Epithelial cell of esophagus (primary cell): ENCODE results near the gene MBOAT1.
A peak's percentile ranks its signal among the peaks of the same experiment; 100 is the strongest.

Experiments used
- DNase-seq: peaks from one replicate; pipeline ENCODE4 v3.0.0; 2010; ENCODE audit warnings: low read depth
- H3K4me3 ChIP-seq: 2 replicates; pipeline ENCODE4 v1.5.1; 2011; ENCODE audit warnings: mild to moderate bottlenecking, low read length, control low read depth
- TF ChIP-seq, protein P1 (sequence below): IDR thresholded peaks from 2 replicates; pipeline ENCODE4 v1.5.1; 2011; ENCODE audit warnings: low read depth, mild to moderate bottlenecking, low read length, control low read depth, inconsistent platforms; ENCODE audit not compliant: insufficient read depth; ENCODE audit errors: missing control alignments

MBOAT1 gene, protein sequence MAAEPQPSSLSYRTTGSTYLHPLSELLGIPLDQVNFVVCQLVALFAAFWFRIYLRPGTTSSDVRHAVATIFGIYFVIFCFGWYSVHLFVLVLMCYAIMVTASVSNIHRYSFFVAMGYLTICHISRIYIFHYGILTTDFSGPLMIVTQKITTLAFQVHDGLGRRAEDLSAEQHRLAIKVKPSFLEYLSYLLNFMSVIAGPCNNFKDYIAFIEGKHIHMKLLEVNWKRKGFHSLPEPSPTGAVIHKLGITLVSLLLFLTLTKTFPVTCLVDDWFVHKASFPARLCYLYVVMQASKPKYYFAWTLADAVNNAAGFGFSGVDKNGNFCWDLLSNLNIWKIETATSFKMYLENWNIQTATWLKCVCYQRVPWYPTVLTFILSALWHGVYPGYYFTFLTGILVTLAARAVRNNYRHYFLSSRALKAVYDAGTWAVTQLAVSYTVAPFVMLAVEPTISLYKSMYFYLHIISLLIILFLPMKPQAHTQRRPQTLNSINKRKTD

GRCh38 chr6:20212392-20213111 is at the start of gene MBOAT1:
Gene MBOAT1, minus strand, starts transcription at chr6:20212469. Its CDS starts 235 bp downstream, at chr6:20212234.
- TF ChIP-seq, protein P1, sequence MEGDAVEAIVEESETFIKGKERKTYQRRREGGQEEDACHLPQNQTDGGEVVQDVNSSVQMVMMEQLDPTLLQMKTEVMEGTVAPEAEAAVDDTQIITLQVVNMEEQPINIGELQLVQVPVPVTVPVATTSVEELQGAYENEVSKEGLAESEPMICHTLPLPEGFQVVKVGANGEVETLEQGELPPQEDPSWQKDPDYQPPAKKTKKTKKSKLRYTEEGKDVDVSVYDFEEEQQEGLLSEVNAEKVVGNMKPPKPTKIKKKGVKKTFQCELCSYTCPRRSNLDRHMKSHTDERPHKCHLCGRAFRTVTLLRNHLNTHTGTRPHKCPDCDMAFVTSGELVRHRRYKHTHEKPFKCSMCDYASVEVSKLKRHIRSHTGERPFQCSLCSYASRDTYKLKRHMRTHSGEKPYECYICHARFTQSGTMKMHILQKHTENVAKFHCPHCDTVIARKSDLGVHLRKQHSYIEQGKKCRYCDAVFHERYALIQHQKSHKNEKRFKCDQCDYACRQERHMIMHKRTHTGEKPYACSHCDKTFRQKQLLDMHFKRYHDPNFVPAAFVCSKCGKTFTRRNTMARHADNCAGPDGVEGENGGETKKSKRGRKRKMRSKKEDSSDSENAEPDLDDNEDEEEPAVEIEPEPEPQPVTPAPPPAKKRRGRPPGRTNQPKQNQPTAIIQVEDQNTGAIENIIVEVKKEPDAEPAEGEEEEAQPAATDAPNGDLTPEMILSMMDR, result no peak
- H3K4me3 ChIP-seq, result peak within 1 kb of the TSS; percentile 62
- DNase-seq, result peak; percentile 92

GRCh38 chr6:20261685-20262084 is 49.4 kb upstream of the MBOAT1 start:
- no peak overlapping the region for H3K4me3 ChIP-seq
- TF ChIP-seq, protein P1, result no peak
- DNase-seq, result no peak

- DNase-seq, result no peak
- TF ChIP-seq, protein P1, result no peak
- no peak overlapping the region for H3K4me3 ChIP-seq
Measured at GRCh38 chr6:20260360-20260759, 48.1 kb upstream of the MBOAT1 start.

GRCh38 chr6:20259316-20260049 is 47.2 kb upstream of the MBOAT1 start:
- TF ChIP-seq, protein P1, result no peak
- H3K4me3 ChIP-seq, result no peak overlapping the region
- DNase-seq, result no peak

- no peak overlapping the region for H3K4me3 ChIP-seq
- TF ChIP-seq, protein P1, result no peak
- DNase-seq, result no peak
Measured at GRCh38 chr6:20255428-20255827, 43.2 kb upstream of the MBOAT1 start.

DNA sequence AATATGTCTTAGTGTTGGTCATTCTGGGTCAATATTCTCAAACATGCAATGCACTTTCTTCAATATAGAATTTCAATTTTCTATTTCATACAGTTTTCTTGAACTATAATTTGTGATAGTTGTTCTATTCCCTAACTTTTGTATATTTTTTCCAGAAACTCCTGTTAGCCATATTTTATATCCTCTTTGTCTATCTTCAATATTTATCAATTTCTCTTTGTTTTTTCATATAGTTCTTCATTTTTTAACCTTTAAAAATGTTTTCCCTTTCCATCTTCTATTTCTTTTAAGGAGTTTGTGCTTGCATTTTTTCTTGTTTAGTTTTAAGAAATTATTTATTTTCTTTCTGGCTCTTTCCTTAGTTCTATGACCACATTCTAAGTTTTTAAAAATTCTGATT is 42.0 kb upstream of the MBOAT1 start:
- DNase-seq, result no peak
- no peak overlapping the region for H3K4me3 ChIP-seq
- TF ChIP-seq, protein P1, result no peak
